ENCODE data around the gene KRT25.

KRT25 gene

DNA sequence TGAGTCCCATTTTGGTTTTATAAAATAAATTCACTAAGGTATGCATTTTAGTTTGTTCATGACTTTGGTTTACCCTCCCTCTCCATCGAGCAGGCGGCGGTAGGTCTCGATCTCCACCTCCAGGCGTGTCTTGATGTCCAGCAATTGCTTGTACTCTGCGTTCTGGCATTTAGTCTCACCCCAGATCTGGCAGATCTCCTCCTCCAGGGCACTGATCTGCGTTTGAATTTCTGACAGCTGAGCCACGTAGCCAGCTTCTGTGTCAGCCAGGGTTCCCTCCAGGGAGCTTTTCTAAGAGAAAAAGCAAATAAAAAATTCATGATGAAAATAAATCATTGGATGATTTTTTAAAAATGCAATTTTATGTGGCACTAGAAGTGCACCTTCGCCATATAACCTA is 55.8 kb downstream of the KRT25 start:
- DNase-seq (ENCODE audit: insufficient read length, low spot score) (no peak), FAIRE-seq (no peak)
